ENCODE measurements around the gene ARL14EP.
A peak's percentile ranks its signal among the peaks of the same experiment; 100 is the strongest.

The ARL14EP gene

DNA sequence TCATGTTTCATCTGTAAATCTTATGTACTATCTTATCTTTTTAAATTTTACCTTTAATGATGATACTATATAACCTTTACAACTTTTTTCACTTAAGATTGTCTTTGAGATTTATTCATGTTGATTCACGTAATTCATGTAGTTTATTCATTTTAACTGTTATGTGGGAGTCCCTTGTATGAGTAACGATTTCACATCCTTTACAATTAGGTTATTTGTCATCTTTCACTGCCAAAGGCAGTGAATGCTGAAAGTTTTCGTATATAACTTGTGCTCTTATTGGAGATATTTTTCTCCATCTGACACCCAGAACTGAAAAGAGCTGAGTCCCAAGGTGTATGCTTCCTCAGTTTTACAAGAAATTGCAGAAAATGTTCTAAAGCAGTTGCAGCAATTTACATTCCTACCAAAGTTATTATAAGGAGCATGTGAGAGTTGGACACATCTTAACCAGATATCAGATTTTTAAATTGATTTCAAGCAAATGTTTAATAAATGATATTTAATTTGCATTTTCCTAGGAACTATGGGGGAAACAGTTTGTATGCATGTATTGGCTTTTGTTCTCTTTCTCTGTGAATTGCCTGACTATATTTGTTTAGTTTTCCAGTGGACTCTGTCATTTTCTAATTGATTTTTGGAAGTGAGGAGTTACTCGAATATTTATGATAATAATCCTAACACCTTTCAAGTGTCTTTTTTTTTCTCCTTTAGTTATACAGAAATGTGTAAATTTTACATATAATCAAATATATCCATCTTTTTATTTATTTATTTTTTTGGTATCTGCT, 6.4 kb downstream of the ARL14EP start:
- DNase-seq, result no peak

DNA sequence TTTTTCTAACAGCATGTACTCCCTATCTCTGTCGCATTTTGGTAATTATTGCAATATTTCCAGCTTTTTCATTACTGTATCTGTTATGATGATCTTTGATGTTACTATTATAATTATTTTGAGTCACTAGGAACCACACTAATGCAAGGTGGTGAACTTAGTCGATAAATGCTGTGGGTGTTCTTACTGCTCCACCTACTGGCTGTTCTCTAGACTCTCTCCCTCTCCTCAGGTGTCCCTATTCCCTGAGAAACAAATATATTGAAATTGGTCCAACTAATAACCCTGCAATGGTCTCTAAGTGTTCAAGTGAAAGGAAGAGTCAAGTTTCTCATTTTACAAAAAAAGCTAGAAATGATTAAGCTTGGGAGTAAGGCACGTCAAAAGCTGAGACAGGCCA, 10.5 kb downstream of the ARL14EP start:
- no peak for DNase-seq

DNA sequence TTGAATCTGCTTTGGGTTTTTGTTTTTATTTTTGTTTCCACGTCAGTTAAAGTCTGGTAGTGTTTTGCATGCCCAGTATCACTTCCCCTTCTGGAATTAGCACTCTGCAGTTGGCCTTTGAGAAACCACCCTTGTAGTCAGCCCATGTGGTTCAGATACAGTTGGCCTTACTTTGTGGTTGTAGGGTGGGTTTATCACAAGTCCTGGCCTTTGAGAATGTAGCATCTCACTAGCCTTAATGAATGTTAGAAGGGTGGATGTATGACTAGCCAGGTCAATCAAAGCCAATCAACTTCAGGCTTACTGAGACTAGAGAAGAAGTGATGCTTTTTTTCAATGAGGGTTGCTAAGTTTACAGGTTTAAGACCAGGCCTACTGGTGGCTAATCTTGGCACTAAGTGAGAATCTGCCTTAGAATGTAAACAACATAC, 19.8 kb downstream of the ARL14EP start:
- DNase-seq, result no peak

DNA sequence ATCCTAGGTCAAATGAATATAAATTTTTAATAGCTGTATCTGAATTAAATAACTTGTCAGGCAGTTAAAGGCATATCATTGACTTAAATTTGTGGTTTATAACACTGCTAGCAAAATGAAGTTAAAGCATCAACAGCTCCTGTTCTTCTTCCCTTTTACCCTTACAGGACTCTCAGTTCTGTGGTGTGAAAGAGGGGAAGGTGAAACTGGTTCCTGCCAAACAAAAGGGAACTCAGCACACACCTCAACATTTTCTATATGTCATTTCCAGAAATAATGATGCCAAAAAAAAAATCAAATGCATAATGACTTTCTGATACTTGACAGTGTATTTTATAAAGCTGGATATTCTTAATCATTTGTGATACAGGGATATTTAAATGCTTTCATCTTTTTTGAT, 21.2 kb downstream of the ARL14EP start:
- no peak for DNase-seq

DNA sequence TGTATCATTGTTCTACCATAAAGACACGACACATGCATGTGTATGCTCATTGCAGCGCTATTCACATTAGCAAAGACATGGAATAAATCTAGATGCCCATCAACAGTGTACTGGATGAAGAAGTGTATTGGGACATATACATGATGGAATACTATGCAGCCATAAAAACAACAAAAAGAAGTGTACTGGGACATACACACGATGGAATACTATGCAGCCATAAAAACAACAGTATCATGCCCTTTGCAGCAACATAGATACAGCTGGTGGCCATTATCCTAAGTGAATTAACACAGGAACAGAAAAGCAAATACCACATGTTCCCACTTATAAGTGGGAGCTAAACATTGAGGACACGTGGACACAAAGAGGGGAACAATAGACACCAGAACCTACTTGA, 22.7 kb downstream of the ARL14EP start:
- no peak for DNase-seq

DNA sequence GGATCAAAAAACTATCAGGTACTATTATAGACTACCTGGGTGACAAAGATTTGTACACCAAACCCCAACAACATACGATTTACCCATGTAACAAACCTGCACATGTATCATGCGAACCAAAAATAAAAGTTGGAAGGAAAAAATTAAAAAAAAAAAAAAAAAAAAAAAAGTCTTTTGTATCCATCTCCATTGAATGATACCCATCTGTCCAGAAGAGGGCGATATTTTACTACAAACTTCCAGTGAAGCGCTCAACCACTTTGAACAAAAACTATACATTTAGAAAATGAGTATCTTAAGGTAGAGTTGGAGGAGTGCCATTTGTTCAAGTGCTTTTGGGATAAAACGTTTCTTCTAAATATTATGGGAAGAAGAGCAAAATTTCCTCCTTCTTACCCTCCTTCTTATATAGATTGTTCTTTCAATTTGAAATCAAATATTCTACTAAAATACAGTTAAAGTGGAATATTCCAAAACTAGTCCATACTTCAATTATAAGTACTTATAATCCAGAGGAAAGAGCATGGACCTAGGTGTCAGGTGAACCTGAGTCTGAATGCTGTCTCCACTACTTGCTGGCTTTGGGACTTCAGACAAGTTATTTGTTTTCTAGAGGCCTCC, 23.3 kb downstream of the ARL14EP start:
- DNase-seq, result peak; percentile 22

DNA sequence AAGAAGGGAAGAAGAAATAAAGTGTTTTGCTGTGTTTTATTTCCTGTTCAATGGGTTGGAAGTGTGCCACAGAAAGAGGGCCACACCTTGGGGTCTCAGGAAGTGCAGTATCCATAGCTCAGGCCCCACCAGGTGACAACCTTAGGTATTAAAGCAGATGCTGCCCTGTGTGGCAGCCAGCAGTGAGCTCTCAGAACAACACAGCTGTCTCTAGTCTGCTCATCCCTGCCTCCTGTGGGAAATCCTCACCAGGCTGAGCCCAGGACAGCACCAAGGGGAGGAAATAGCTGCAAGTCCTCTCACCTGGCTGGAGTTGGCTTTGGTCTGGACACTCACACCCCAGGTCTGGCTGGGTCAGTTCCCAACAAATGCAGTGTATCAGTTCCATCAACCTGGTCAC, 25.1 kb downstream of the ARL14EP start:
- no peak for DNase-seq

DNA sequence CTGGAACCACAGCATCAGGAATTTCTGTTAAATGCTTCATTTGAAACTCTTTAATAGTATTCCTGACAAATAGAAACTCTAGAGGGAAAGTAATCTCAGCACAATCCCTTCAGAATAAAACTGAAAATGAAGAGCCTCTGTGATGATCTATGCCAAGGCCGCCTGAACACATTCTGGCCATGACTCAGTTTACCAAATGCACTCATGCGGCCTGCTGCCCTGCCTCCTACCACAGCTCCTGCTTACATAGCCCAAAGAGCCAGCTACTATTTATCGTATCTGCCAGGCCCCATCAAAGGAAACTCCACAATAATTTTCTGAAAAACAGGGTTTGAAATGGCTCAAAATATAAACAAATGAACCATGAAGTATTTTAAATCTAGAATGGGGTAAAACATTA, 27.0 kb downstream of the ARL14EP start:
- DNase-seq, result no peak

DNA sequence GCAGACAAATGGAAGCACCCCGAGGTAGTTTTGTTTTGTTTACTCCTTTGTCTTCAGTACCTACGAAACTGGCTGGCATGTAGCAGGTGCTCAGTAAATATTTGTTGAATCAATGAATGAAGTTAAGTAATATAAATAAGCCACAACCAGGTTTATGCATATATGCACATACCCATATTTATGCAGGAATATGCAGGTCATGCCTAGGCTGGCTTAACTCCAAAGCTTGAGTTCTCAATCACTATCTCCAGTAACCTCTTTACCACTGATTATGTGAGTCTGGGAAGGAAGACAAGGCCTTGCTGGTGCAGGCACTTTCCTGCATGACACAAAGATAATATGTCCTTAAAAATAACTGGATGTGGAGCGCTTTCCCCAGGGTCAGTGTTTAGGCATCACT, 27.5 kb downstream of the ARL14EP start:
- no peak for DNase-seq

DNA sequence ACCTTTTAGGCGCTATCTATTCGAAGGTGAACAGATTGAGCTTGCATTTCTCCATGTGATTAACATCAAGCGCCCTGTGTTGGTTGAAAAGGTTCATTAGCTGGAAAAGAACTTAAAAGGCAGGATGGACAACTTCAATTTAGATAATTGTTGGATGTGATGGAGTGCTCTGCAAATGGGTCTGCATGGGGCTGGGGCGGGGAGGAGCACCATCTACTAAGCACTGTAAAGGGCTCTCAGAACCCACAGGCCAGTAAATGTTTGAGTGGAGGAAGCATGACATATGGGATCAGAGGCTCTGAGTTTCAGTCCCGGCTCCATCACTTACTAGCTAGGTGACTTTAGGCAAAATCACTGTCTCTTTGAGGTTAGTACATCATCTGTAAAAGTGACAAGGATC, 28.2 kb downstream of the ARL14EP start:
- no peak for DNase-seq

DNA sequence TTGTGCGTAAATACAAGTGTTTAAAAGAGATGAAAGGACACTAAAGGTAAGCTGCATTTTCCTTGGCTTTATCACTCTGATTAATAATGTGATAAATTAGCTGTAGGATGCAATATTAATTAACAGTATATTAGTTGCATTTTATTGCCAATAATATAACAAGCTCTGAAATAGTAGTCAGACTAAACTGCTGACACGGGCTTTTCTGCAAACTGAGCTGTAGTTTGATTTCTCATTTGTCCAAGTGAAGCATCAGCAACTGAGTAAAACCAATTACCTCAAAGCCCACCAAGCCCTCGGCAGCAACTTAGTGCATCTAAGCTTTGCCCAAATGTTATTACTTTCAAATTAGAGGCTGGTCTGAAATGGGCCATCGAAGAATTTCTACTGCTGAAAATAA, 33.5 kb downstream of the ARL14EP start:
- no peak for DNase-seq

DNA sequence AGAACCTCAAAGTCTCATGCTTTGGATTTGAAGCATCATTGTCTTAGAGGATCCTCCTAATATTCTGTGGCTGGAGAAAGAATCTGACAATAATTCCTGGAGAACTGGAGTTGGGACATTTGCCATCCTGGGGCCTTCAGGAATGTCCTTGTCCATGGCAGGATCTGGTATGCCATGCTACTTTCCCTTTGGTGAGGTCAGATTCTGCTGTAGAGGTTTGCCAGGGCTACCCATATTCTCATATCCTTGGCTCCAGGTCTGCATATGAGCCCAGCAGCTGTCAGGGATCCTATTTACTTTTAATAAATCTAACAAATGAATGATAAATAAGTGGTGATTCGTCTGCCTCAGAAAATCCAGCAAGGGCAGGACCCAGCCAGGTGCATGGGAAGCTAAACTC, 35.0 kb downstream of the ARL14EP start:
- no peak for DNase-seq

DNA sequence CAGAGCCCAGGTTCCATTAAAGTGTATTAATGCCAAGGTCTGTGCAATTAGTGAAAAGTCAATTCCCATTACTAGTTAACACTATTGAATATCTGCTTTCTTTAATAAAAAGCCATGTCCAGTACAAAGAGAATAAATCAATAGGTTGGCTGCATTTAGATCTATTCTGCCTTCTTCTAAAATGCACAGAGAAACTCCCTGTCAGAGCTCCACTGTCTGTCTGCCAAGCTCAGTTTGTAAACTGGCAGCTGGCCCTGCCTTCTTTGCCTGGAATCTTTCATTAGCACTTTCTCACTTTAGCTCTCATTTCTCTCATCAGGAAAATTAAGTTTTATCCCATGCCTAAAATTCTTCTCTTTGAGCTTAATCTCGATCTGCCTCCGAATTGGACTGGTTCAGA, 35.6 kb downstream of the ARL14EP start:
- no peak for DNase-seq

DNA sequence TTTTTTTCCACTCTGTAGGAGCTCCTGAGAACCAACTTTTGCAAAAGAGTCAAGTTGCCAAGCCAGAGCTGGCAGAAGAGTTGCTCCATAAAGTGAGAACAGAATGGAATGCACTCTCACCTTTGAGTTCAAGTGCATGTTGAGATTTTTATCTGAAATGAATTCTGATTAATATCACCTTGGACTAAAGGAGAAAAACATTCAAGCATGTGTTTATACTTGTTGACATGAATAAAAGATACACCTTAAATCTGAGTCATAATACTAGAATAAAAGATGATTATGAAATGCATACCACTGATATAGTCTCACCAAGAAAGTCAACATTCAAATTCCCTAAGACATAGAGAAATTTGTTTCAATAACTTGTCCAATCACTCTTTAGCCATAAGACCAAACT, 37.8 kb downstream of the ARL14EP start:
- DNase-seq, result no peak

DNA sequence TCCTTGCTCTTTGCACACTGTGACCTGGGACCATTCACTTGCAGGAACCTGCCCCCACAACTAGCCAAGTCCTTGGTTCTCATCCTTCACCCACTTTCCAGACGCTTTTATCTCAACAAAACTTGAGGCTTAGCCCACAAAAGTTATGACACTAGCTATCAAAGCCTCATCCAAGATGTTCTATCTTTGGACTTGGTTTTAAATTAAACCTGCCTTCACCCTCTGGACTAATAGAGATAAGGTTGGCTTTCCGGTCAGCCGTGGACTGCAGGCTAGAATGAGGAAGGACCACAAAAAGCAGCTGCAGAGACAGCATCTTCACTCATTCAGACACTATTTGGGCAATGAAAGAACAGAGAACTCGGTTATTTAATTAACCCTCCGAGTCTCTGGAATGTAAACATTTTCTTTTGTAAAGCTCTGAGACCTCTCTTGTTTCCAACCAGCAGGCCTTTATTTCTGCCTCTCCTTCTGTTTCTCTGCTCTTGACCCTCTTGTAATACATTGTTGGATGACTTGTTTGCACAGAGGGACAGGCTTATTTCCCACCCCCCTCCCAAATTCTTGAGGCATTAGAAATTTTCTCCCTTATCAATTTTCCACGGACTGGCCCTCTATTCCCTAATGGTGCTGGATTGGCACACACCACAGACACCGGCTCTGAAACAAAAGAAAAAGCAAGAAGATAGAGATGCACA, 41.4 kb downstream of the ARL14EP start:
- DNase-seq, result no peak

DNA sequence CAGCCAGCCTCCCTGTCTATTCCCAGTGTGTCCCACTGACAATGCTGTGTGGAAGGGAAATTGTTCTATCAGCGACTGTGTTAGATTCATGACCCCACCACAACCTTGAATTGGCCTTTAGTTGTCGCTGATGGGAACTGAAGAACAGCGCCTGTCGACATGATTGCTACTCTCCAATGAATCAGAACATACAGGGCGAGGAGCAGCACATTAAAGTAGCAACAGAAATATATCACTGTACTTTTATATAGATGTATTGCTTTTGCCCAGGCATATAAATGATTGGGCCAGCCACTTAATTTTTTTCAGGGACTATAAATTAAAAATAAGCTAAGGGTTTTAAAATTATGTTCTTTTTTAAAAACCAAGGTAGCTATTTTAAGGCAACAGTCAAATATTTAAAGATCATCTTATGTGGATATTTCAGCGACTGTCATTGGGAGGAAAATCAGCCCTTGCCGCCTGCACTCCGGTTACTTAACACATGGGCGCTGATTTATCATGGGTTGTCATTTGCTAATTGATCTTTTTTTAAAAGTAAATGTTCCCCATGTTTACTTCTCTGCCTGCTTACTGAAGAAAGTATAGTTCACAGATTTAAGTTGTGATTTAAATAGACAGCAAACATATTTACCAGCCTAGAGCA, 42.1 kb downstream of the ARL14EP start:
- no peak for DNase-seq

DNA sequence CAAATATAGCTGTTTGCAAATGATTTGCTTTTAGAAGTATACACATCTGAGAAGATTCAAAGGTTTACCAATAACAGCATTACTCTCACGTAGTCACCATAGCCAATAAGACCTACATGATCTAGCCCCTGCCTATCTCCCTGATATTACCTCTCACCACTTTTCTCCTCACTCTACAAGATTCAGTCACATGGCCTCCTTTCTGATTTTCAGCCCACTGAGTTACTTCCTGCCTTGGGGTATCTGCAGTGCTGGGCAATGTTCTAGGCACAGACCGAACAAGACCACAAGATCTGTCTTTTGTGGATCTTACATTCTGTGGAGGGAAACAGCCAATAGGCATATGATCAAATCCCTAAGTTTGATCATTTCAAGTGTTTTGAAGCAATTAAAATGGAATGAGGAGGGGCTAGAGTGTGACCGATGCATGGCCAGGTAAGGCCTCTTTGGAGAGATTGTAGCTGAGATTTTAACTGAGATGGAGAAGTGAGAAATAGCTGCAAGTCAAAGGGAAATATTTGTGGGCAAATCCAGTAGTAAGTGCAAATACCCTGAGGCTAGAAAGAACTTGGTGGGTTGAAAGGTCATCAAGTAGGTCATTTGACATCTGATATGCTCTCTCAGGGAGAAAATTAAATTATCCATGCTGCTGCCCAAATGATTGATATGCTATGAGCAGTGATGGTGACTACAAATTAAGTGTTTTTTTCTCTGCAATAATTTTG, 43.1 kb downstream of the ARL14EP start:
- no peak for DNase-seq

DNA sequence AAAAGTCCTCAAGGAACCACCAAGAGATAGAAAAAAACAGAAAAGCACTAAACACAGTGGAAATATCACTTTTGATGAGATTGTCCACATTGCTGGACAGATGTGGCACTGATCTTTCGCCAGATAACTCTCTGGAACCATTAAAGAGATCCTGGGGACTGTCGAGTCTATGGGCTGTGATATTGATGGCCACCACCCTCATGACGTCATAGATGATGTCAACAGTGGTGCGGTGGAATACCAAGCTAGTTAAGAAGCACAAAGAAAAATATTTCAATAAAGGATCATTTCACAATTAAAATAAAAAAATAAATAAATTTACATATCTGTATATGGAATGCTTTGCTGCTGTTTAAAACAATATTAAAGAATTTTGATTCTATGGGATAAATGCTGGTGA, 45.5 kb downstream of the ARL14EP start:
- DNase-seq, result no peak

DNA sequence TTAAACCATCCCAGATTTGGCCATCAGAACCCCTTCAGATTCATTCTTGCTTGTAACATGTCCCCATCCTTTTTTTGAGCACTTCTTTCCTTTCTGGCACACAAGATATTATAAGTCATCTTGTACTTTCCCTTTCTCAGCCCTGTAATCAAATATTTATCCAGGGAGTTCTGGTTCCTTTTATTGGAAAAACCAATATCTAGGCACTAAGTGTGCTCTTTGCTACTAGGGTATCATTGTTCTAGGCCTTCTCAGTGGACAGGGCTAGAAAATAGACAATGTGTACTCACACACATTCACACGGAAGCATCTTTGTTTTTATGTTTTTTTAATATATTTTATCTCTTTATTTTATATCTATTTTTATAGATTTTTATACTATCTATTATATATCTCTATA, 47.3 kb downstream of the ARL14EP start:
- DNase-seq, result no peak

DNA sequence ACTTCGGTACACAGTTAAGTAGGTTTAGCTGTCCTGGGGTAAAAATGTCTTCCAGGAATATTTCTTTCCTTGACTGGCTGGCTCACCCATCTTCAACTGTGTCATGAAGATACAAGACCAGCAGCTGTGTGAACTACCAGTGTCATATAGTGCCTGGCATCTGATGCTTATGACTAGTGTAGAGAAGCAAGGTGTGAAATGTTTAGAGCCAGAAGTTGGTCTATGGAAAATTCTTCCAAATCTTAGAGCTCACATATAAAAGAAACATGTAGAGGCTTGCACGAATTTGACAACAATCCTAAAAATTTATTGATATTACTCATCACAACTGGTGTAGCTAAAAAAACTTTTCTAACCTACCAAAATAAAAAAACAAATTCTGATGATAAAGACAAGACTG, 54.4 kb downstream of the ARL14EP start:
- DNase-seq, result no peak

DNA sequence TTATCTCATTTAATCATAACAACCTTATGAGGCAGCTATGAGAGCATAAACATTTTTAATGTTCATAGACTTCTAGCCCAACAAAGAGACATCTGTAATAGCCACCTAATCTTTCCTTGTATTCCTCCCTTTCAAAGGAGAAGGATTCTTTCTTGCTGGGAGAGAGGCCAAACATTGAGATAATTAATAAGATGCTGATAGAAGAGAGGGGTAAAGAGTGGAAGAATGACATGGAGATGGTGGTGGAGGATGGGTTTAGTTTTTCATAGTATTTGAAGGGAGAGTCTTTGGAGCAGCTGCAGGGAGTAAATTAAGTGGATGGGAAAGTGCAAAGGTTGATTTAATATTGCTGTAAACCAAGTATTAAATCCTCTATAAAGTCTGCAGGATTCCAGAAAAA, 57.9 kb downstream of the ARL14EP start:
- DNase-seq, result no peak

DNA sequence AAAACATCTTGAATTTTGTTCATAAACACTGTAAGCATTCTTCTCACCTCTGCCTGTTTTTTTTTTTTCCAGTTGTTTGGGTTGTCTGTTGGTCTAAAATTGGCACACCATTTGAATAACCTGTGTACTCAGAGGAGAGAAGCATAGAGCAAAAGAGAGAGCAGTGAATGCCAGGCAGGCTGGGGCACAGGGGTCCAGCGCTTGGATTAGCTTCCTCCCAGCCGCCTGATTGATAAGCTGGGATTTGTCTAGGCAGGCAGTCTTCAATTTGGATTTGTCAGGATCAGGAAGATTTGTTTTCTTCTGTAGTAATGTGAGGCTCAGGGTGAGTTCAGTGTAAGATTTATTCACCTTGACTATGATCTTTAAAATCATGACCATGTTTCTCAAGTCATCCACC, 59.0 kb downstream of the ARL14EP start:
- no peak for DNase-seq

Measured in NCI-H510A treated with DMSO at 0.1 percent for 48 hours (cell line).